ENCODE measurements around the gene OR9A4. TPM values are rescaled to one million over a fixed set of nuclear protein-coding genes. Genes with fewer than 3 reads are reported as not detected.

Gene OR9A4
- total RNA-seq, 1 experiment from 2014 or later: not detected

DNA sequence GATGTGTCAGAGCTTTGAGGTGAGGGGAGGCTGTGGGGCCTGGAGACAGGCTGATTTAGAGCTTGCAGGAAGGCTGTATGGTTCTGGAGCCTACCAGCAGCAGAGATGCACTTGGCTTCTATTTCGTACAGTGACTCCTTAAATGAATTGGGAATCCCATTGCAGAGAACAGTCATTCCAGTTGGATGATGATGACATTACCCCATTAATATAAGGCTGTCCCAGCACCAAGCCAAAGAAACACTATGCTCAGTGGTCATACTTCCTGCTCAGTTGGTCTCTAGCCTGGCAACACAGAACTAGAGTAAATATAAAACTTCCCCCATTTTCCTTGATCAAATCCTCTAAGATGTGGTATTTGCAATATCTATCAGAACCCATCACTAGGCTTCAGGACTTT, 36.3 kb downstream of the OR9A4 start:
- POLR2A ChIA-PET: no interaction called here

More for the DNA sequence above, 36.3 kb downstream of the OR9A4 start:
- ATAC-seq: no peak
- H3K27ac ChIP-seq (ENCODE audit: low read depth, low read length): no peak overlapping the region
- no peaks in the 10 kb centered on the region for H3K9me2 ChIP-seq (ENCODE audit: insufficient read depth)
- no peak overlapping the region for H3K9ac ChIP-seq (ENCODE audit: low read length)
- TF ChIP-seq, protein P1, sequence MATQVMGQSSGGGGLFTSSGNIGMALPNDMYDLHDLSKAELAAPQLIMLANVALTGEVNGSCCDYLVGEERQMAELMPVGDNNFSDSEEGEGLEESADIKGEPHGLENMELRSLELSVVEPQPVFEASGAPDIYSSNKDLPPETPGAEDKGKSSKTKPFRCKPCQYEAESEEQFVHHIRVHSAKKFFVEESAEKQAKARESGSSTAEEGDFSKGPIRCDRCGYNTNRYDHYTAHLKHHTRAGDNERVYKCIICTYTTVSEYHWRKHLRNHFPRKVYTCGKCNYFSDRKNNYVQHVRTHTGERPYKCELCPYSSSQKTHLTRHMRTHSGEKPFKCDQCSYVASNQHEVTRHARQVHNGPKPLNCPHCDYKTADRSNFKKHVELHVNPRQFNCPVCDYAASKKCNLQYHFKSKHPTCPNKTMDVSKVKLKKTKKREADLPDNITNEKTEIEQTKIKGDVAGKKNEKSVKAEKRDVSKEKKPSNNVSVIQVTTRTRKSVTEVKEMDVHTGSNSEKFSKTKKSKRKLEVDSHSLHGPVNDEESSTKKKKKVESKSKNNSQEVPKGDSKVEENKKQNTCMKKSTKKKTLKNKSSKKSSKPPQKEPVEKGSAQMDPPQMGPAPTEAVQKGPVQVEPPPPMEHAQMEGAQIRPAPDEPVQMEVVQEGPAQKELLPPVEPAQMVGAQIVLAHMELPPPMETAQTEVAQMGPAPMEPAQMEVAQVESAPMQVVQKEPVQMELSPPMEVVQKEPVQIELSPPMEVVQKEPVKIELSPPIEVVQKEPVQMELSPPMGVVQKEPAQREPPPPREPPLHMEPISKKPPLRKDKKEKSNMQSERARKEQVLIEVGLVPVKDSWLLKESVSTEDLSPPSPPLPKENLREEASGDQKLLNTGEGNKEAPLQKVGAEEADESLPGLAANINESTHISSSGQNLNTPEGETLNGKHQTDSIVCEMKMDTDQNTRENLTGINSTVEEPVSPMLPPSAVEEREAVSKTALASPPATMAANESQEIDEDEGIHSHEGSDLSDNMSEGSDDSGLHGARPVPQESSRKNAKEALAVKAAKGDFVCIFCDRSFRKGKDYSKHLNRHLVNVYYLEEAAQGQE (IDR thresholded peaks at IDR 0.05; ENCODE audit: low read depth): no peak
- no peak for TF ChIP-seq ZNF274 (IDR thresholded peaks at IDR 0.05; ENCODE audit: low read depth, low read length)
- TF ChIP-seq SP1 (IDR thresholded peaks at IDR 0.05; ENCODE audit: low read depth): no peak
- no peak for TF ChIP-seq POLR2AphosphoS5 (IDR thresholded peaks at IDR 0.05; ENCODE audit: low read depth, low read length)
- no peak for TF ChIP-seq ZFX (IDR thresholded peaks at IDR 0.05)
- TF ChIP-seq FOSL1 (IDR thresholded peaks at IDR 0.05; ENCODE audit: low read depth): no peak
- TF ChIP-seq ELF1 (IDR thresholded peaks at IDR 0.05; ENCODE audit: borderline replicate concordance, low read depth): no peak
- no peak for TF ChIP-seq JUND (IDR thresholded peaks at IDR 0.05)
- TF ChIP-seq EGR1 (IDR thresholded peaks at IDR 0.05; ENCODE audit: low read depth): no peak
- no peak for TF ChIP-seq RAD21 (IDR thresholded peaks at IDR 0.05; ENCODE audit: low read depth)
- no peak for TF ChIP-seq CEBPB (IDR thresholded peaks at IDR 0.05; ENCODE audit: low read depth)
- H4K20me1 ChIP-seq (ENCODE audit: insufficient read depth): no peaks in the 10 kb centered on the region
- DNase-seq (ENCODE audit: low read depth, low spot score): no peak
- CTCF ChIA-PET: no interaction called here
- H3K27me3 ChIP-seq (ENCODE audit: insufficient read depth, low read length): no peaks in the 10 kb centered on the region
- BruUV-seq (replicated peaks): no TSS peak
- no peaks in the 10 kb centered on the region for H3K4me1 ChIP-seq (ENCODE audit: control insufficient read depth in 1 of 2, insufficient read depth in 2 of 2, low read length in 2 of 2)
- no peaks in the 10 kb centered on the region for H3K9me3 ChIP-seq (ENCODE audit: control insufficient read depth in 1 of 2, insufficient read depth in 1 of 2, low read depth in 1 of 2, low read length in 2 of 2)
- no peak overlapping the region for H2AFZ ChIP-seq (ENCODE audit: low read depth, low read length, poor library complexity, severe bottlenecking)
- intact Hi-C loops (cut with micrococcal nuclease): no loop called here
- H3K4me3 ChIP-seq (replicated peaks in 1 of 2; ENCODE audit: low read depth in 1 of 2, low read length in 2 of 2): no peak overlapping the region
- no peaks in the 10 kb centered on the region for H3K36me3 ChIP-seq (ENCODE audit: control insufficient read depth in 1 of 2, insufficient read depth in 2 of 2, low read length in 2 of 2)
- H3K79me2 ChIP-seq (ENCODE audit: insufficient read depth, low read length): no peaks in the 10 kb centered on the region
- H3K4me2 ChIP-seq (ENCODE audit: low read length): no peak overlapping the region
- RAD21 ChIA-PET (ENCODE audit: low non-redundant PET in 1 of 2, low total read pairs in 2 of 2, uncharacterized antibody in 2 of 2, unreplicated experiment in 2 of 2): no interaction called here
